SK-N-SH (cell line): Measurements from ENCODE around the gene RND3.

Experiments used
- EP300 ChIP-seq, 2 experiments: IDR thresholded peaks; 2 replicates each; pipeline versions ENCODE4 v1.4.0 to v1.6.1; 2012; ENCODE audit warnings: borderline replicate concordance in 1 of 2, low read depth in 1 of 2, low read length in 1 of 2
- JUND ChIP-seq: IDR thresholded peaks from 2 replicates; pipeline ENCODE4 v1.4.0; 2012
- MXI1 ChIP-seq: IDR thresholded peaks from 2 replicates; pipeline ENCODE4 v1.6.1; 2012; ENCODE audit warnings: mild to moderate bottlenecking, low read depth, low read length, improper control_type of control experiment
- RCOR1 ChIP-seq: fragments of 150-350 bp; IDR thresholded peaks from 2 replicates; pipeline ENCODE4 v1.6.1; 2017; ENCODE audit warnings: antibody characterized with exemption, low read length
- YY1 ChIP-seq: IDR thresholded peaks from 2 replicates; pipeline ENCODE4 v1.4.0; 2012; ENCODE audit warnings: low read depth, mild to moderate bottlenecking
- TF ChIP-seq, protein P1 (sequence below): fragments of 200-600 bp; sonication (generic); IDR thresholded peaks from 2 replicates; pipeline ENCODE4 v1.6.1; 2017; ENCODE audit warnings: antibody characterized with exemption, mild to moderate bottlenecking, moderate library complexity
- TF ChIP-seq, protein P2 (sequence below): fragments of 150-350 bp; IDR thresholded peaks from 2 replicates; pipeline ENCODE4 v1.6.1; 2017; ENCODE audit warnings: antibody characterized with exemption, low read length, low read depth, borderline replicate concordance
- TF ChIP-seq, protein P3 (sequence below): IDR thresholded peaks from 2 replicates; pipeline ENCODE4; 2012

DNA sequence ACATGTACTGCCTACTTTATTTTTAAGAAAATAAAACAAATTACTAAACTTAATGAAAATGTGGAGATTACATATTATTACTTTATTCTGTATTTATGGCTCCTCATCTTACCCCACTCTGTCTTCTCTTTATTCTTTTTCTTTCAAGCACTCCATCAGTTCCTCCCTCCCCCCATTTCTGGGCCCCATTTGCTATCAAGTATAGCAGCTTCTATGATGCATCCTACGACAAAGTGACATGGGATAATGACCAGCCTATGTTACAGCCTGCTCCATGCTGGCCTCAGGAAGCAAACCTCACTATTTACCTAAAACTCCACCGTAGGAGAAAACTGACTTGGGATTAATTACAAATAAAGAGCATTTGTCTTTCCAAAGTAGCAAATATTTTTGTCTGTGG lies 58.8 kb downstream of the RND3 start:
- TF ChIP-seq EP300 (IDR thresholded peaks at IDR 0.05; ENCODE audit: borderline replicate concordance in 1 of 2, low read depth in 1 of 2, low read length in 1 of 2), result no peak
- no peak for TF ChIP-seq JUND
- no peak for TF ChIP-seq YY1
- TF ChIP-seq, protein P1, sequence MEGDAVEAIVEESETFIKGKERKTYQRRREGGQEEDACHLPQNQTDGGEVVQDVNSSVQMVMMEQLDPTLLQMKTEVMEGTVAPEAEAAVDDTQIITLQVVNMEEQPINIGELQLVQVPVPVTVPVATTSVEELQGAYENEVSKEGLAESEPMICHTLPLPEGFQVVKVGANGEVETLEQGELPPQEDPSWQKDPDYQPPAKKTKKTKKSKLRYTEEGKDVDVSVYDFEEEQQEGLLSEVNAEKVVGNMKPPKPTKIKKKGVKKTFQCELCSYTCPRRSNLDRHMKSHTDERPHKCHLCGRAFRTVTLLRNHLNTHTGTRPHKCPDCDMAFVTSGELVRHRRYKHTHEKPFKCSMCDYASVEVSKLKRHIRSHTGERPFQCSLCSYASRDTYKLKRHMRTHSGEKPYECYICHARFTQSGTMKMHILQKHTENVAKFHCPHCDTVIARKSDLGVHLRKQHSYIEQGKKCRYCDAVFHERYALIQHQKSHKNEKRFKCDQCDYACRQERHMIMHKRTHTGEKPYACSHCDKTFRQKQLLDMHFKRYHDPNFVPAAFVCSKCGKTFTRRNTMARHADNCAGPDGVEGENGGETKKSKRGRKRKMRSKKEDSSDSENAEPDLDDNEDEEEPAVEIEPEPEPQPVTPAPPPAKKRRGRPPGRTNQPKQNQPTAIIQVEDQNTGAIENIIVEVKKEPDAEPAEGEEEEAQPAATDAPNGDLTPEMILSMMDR, result no peak
- no peak for TF ChIP-seq RCOR1
- no peak for TF ChIP-seq MXI1
- TF ChIP-seq, protein P2, sequence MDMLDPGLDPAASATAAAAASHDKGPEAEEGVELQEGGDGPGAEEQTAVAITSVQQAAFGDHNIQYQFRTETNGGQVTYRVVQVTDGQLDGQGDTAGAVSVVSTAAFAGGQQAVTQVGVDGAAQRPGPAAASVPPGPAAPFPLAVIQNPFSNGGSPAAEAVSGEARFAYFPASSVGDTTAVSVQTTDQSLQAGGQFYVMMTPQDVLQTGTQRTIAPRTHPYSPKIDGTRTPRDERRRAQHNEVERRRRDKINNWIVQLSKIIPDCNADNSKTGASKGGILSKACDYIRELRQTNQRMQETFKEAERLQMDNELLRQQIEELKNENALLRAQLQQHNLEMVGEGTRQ, result no peak
- TF ChIP-seq, protein P3, sequence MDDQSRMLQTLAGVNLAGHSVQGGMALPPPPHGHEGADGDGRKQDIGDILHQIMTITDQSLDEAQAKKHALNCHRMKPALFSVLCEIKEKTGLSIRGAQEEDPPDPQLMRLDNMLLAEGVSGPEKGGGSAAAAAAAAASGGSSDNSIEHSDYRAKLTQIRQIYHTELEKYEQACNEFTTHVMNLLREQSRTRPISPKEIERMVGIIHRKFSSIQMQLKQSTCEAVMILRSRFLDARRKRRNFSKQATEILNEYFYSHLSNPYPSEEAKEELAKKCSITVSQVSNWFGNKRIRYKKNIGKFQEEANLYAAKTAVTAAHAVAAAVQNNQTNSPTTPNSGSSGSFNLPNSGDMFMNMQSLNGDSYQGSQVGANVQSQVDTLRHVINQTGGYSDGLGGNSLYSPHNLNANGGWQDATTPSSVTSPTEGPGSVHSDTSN, result no peak
